ENCODE measurements around the gene IL7R.

IL7R gene, protein sequence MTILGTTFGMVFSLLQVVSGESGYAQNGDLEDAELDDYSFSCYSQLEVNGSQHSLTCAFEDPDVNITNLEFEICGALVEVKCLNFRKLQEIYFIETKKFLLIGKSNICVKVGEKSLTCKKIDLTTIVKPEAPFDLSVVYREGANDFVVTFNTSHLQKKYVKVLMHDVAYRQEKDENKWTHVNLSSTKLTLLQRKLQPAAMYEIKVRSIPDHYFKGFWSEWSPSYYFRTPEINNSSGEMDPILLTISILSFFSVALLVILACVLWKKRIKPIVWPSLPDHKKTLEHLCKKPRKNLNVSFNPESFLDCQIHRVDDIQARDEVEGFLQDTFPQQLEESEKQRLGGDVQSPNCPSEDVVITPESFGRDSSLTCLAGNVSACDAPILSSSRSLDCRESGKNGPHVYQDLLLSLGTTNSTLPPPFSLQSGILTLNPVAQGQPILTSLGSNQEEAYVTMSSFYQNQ

DNA sequence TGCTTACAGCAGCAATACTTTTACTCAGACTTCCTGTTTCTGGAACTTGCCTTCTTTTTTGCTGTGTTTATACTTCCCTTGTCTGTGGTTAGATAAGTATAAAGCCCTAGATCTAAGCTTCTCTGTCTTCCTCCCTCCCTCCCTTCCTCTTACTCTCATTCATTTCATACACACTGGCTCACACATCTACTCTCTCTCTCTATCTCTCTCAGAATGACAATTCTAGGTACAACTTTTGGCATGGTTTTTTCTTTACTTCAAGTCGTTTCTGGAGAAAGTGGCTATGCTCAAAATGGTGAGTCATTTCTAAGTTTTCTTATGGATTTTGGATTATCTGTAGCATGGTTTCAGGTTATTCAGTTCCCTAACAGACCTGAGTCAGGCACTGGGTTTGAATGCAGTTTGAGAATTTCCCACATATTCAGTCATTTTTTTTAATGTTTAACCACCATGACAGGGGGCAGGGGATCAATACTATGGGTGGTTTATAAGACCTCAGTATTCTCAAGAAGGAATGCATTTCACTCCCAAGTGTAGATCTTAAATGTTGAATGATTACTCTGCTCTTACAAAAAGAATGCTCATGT, at the start of gene IL7R:
TSS of gene IL7R (plus strand) at position 127 of the 587 bp plus-strand sequence. CDS start at position 214, 87 bp downstream.
- Histone ChIP-seq H3K4me3 (ENCODE audit: low read depth in 1 of 2, low read length in 2 of 2) (no peak within 1 kb of the TSS), H3K9me3 (ENCODE audit: low read length) (no peaks in the 10 kb centered on the region), H3K27ac (ENCODE audit: low read depth, low read length) (no peak within 1 kb of the TSS), H3K27me3 (ENCODE audit: control insufficient read depth in 1 of 2, insufficient read depth in 2 of 2, low read length in 2 of 2) (no peaks in the 10 kb centered on the region), H3K36me3 (ENCODE audit: insufficient read depth, low read length) (no peaks in the 10 kb centered on the region), H3K4me1 (ENCODE audit: insufficient read depth, low read length) (no peaks in the 10 kb centered on the region), H3K9ac (ENCODE audit: low read length) (no peak within 1 kb of the TSS)

DNA sequence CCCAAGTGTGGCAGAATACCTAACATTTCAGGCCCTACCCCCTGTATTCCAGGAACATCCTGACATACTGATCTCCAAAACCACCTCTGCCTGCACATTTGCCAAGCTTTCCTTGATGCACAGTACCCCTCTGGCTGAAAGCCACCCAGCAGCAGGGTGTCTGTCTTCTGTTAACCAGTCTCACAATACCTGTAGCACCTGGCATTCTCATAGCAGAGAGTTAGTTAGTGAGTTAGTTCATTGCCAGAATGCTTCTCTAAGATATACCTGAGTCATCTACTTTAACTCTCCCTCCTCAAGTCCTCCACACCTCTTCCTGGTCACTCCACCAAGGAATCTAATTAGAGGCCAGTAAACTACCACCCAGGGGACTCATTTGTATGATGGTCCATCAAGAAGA, 46.1 kb upstream of the IL7R start:
- Histone ChIP-seq H3K9me3 (ENCODE audit: low read length) (no peaks in the 10 kb centered on the region), H3K9ac (ENCODE audit: low read length) (no peak overlapping the region), H3K4me1 (ENCODE audit: insufficient read depth, low read length) (no peaks in the 10 kb centered on the region), H3K27me3 (ENCODE audit: control insufficient read depth in 1 of 2, insufficient read depth in 2 of 2, low read length in 2 of 2) (no peaks in the 10 kb centered on the region), H3K27ac (ENCODE audit: low read depth, low read length) (no peak overlapping the region), H3K36me3 (ENCODE audit: insufficient read depth, low read length) (no peaks in the 10 kb centered on the region), H3K4me3 (ENCODE audit: low read depth in 1 of 2, low read length in 2 of 2) (no peak overlapping the region)

DNA sequence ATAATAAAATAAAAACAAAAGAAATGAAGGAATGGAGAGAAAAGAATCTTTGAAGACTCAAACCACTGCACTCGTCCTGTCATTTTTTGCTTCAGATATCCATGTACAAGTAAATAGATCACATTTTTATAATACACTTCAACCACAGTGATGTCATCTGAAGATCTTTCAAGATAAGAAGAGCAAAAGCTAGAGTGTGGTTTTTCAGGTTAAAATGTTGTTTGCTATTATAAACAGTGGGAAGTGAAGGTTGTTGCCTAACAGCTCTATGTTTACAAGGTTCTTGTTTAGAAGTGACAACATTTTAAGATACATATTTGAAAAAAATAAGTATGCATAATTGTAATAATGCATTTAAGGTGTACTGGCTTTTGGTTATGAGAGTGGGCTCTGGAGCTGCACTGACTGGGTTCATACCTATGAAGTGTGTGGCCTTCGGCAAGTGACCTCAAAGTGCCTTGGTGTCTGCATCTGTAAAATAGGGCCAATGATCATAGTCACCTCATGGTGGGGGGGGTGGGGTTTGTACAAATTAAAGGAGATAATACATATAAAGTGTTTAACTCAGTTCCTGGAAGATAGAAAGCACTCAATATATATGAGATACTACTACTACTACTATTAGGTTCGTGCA, 45.5 kb upstream of the IL7R start:
- Histone ChIP-seq H3K27me3 (ENCODE audit: control insufficient read depth in 1 of 2, insufficient read depth in 2 of 2, low read length in 2 of 2) (no peaks in the 10 kb centered on the region), H3K36me3 (ENCODE audit: insufficient read depth, low read length) (no peaks in the 10 kb centered on the region), H3K9ac (ENCODE audit: low read length) (no peak overlapping the region), H3K27ac (ENCODE audit: low read depth, low read length) (no peak overlapping the region), H3K4me3 (ENCODE audit: low read depth in 1 of 2, low read length in 2 of 2) (no peak overlapping the region), H3K9me3 (ENCODE audit: low read length) (no peaks in the 10 kb centered on the region), H3K4me1 (ENCODE audit: insufficient read depth, low read length) (no peaks in the 10 kb centered on the region)

DNA sequence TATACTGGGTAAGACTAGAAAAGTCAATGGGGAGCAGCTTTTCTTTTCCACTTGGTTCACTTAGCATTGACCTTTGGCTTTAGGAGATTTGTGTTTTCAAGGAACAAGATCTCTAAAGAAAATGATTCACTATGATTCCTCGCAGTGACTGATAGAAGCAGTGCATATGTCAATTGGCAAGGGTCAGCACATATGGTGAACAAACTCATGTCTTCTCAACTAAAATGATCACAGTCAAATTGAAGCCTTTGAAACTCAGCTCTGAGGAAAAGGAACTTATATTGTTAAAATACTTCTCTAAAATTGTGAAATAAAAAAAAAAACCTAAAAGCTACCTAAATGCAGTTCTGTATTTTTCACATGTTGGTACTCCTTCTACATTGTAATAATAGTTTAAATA, 43.2 kb upstream of the IL7R start:
- Histone ChIP-seq H3K9me3 (ENCODE audit: low read length) (no peaks in the 10 kb centered on the region), H3K27me3 (ENCODE audit: control insufficient read depth in 1 of 2, insufficient read depth in 2 of 2, low read length in 2 of 2) (no peaks in the 10 kb centered on the region), H3K4me1 (ENCODE audit: insufficient read depth, low read length) (no peaks in the 10 kb centered on the region), H3K9ac (ENCODE audit: low read length) (no peak overlapping the region), H3K36me3 (ENCODE audit: insufficient read depth, low read length) (no peaks in the 10 kb centered on the region), H3K27ac (ENCODE audit: low read depth, low read length) (no peak overlapping the region), H3K4me3 (ENCODE audit: low read depth in 1 of 2, low read length in 2 of 2) (no peak overlapping the region)

DNA sequence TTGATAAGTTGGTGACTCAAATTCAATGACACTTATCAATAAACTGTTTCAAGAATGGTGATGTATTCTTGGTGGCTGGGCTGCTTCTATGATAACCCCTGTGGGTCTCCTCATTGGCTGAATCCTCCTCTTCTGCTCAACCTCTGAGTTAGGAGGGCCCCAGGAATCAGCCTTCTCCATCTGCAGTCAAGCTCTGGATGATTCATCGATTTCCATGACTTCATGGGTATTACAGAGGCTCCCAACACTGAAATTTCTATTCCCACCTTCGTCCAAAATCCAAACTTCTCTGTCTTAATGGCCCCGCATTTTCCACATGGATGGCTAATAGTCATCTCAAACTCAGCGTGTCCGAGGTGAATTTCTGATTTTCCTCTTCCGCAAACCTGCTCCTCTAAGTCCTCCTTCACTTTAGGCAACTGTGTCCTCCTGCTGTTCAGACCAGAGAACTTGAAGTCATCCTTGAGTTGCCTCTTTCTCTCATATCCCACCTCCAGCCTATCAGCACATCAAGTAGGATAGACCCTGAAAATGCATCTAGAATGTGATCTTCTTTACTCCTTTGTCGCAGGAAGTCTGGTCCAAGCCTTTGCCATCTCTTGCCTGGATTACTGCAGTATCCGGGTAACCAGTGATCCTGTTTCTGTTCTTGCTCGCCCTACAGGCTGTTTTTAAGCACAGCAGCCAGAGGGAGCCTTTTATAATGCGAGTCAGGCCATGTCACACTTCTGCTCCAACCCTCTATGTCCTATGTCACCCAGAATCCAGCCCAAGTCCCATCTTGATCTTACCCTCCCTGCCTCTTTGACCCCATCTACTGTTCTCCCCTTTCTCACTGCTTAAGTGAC, 41.4 kb upstream of the IL7R start:
- Histone ChIP-seq H3K27ac (ENCODE audit: low read depth, low read length) (no peak overlapping the region), H3K9me3 (ENCODE audit: low read length) (no peaks in the 10 kb centered on the region), H3K9ac (ENCODE audit: low read length) (no peak overlapping the region), H3K27me3 (ENCODE audit: control insufficient read depth in 1 of 2, insufficient read depth in 2 of 2, low read length in 2 of 2) (no peaks in the 10 kb centered on the region), H3K4me1 (ENCODE audit: insufficient read depth, low read length) (no peaks in the 10 kb centered on the region), H3K4me3 (ENCODE audit: low read depth in 1 of 2, low read length in 2 of 2) (no peak overlapping the region), H3K36me3 (ENCODE audit: insufficient read depth, low read length) (no peaks in the 10 kb centered on the region)

DNA sequence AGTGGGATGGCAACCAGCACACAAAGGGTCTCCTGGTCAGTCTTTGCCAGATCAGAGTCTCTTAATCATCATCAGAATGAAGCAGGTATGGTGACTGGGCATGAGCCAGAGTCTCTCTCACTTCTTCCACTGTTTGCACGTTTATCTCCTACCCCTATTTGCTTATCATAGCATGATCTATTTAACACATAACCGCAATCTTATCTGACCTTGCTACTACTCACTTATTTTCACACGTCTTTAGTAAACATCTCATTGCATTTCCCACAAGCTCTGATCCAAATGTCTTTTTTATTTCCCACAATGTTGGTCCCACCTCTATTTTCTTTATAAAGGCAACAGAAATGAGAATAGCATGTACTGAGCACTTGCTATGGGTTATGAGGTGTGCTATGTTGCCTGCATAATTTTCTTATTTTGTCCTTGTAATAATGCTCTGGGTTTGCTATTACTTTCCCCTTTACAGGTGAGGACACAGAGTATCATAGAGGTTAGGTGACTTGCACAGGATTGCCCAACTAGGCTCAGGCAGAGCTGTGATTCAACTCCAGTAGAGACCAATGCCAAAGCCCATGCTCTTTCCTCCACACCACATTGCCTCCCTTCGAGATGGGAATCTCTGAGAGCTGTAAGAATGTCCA, 39.7 kb upstream of the IL7R start:
- no peaks in the 10 kb centered on the region for H3K27me3 ChIP-seq (ENCODE audit: control insufficient read depth in 1 of 2, insufficient read depth in 2 of 2, low read length in 2 of 2)
- H3K36me3 ChIP-seq (ENCODE audit: insufficient read depth, low read length) = no peaks in the 10 kb centered on the region
- H3K9me3 ChIP-seq (ENCODE audit: low read length) = no peaks in the 10 kb centered on the region
- H3K4me1 ChIP-seq (ENCODE audit: insufficient read depth, low read length) = no peaks in the 10 kb centered on the region
- no peak overlapping the region for H3K9ac ChIP-seq (ENCODE audit: low read length)
- no peak overlapping the region for H3K4me3 ChIP-seq (ENCODE audit: low read depth in 1 of 2, low read length in 2 of 2)
- H3K27ac ChIP-seq (ENCODE audit: low read depth, low read length) = no peak overlapping the region

DNA sequence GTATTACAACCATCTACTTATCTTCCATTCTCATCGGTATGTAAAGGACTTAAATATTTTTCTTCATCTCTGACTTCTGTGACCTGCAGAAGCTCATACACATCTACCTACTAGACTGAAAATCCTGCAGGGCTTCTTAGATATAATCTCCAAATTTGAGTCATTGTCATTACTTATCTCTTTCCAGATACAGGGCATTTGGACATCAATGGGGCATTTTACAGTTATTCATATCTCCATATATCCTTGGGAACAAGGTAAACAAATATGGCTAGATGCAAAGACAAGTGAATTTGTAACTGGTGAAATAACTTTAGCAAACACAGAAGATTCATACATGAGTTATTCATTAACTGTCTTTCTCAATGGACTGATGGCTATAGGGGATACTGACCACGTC, 37.7 kb upstream of the IL7R start:
- Histone ChIP-seq H3K27me3 (ENCODE audit: control insufficient read depth in 1 of 2, insufficient read depth in 2 of 2, low read length in 2 of 2) (no peaks in the 10 kb centered on the region), H3K4me1 (ENCODE audit: insufficient read depth, low read length) (no peaks in the 10 kb centered on the region), H3K36me3 (ENCODE audit: insufficient read depth, low read length) (no peaks in the 10 kb centered on the region), H3K9ac (ENCODE audit: low read length) (no peak overlapping the region), H3K9me3 (ENCODE audit: low read length) (no peaks in the 10 kb centered on the region), H3K4me3 (ENCODE audit: low read depth in 1 of 2, low read length in 2 of 2) (no peak overlapping the region), H3K27ac (ENCODE audit: low read depth, low read length) (no peak overlapping the region)

DNA sequence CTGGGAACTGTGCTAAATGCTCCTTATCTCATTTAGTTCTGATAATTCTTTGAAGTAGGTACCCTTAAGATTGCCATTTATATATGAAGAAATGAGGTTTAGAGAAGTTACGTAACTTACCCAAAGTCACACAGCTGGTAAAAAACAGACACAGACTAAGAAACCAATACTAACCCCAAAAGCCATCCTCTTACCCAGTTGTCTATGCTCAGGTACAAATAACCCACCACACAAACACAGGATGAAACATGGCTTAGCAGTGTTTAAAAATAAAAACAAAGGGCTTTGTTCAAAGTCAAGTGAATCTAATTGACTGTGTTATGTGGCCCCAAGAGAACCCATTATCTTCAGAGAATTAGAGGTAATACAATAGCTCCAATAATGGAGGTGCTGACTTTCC, 37.0 kb upstream of the IL7R start:
- Histone ChIP-seq H3K4me3 (ENCODE audit: low read depth in 1 of 2, low read length in 2 of 2) (no peak overlapping the region), H3K36me3 (ENCODE audit: insufficient read depth, low read length) (no peaks in the 10 kb centered on the region), H3K9ac (ENCODE audit: low read length) (no peak overlapping the region), H3K9me3 (ENCODE audit: low read length) (no peaks in the 10 kb centered on the region), H3K27me3 (ENCODE audit: control insufficient read depth in 1 of 2, insufficient read depth in 2 of 2, low read length in 2 of 2) (no peaks in the 10 kb centered on the region), H3K27ac (ENCODE audit: low read depth, low read length) (no peak overlapping the region), H3K4me1 (ENCODE audit: insufficient read depth, low read length) (no peaks in the 10 kb centered on the region)

DNA sequence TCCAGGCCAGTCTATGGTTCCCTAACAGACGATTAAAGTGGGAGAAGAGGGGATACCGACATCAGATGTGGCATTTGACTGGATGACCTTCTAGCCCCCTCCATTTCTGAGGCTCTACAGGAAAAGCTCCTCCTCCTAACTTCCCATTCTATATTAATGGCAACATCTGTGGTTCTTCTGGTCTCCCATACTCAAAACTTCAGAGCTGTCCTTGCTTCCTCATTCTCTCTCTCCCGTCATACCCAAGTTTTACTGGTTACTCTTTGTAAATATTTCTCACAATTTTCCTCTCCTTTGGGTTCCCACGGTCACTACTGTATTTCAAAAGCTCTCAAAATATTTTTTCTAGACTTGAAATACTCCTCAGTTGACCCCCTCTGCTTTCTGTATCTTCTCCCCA, 36.0 kb upstream of the IL7R start:
- Histone ChIP-seq H3K9me3 (ENCODE audit: low read length) (no peaks in the 10 kb centered on the region), H3K27me3 (ENCODE audit: control insufficient read depth in 1 of 2, insufficient read depth in 2 of 2, low read length in 2 of 2) (no peaks in the 10 kb centered on the region), H3K4me1 (ENCODE audit: insufficient read depth, low read length) (no peaks in the 10 kb centered on the region), H3K27ac (ENCODE audit: low read depth, low read length) (no peak overlapping the region), H3K36me3 (ENCODE audit: insufficient read depth, low read length) (no peaks in the 10 kb centered on the region), H3K4me3 (ENCODE audit: low read depth in 1 of 2, low read length in 2 of 2) (no peak overlapping the region), H3K9ac (ENCODE audit: low read length) (no peak overlapping the region)

DNA sequence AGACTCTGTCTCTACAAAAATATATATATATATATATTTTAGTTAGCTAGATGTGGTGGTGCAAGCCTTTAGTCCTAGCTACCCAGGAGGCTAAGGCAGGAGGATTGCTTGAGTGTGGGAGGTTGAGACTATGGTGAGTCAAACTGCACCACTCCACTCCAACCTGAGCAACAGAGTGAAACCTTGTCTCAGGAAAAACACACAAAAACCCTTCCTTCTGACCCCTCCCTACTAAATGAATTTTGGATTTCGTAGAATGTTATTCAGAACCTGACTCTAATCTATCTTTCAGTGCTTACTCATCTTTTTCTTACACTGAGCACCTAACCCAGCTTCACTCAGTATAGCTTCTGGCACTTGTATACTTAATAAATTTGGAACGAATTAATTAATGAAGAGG, 35.2 kb upstream of the IL7R start:
- Histone ChIP-seq H3K4me1 (ENCODE audit: insufficient read depth, low read length) (no peaks in the 10 kb centered on the region), H3K9me3 (ENCODE audit: low read length) (no peaks in the 10 kb centered on the region), H3K27ac (ENCODE audit: low read depth, low read length) (no peak overlapping the region), H3K9ac (ENCODE audit: low read length) (no peak overlapping the region), H3K27me3 (ENCODE audit: control insufficient read depth in 1 of 2, insufficient read depth in 2 of 2, low read length in 2 of 2) (no peaks in the 10 kb centered on the region), H3K36me3 (ENCODE audit: insufficient read depth, low read length) (no peaks in the 10 kb centered on the region), H3K4me3 (ENCODE audit: low read depth in 1 of 2, low read length in 2 of 2) (no peak overlapping the region)

DNA sequence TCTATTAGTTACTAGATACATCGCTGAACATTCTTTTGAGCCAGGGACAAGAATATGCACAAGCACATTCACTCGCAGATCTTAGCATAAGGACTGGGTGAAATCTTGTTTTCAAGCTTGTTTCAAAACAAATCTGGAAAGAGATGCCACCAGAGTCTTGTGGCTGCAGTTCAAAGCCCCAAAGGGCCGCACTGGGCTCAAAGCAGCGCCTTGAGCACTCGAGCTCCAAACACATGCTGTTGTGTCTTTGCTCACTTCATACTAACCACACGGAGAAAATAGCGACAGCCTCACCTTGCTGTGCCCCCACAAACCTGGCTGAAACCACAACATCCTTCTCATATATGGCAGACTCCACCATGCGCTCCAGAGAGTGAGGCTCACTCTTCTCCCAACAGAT, 34.2 kb upstream of the IL7R start:
- H3K9me3 ChIP-seq (ENCODE audit: low read length) = no peaks in the 10 kb centered on the region
- no peak overlapping the region for H3K27ac ChIP-seq (ENCODE audit: low read depth, low read length)
- H3K27me3 ChIP-seq (ENCODE audit: control insufficient read depth in 1 of 2, insufficient read depth in 2 of 2, low read length in 2 of 2) = no peaks in the 10 kb centered on the region
- no peak overlapping the region for H3K9ac ChIP-seq (ENCODE audit: low read length)
- no peaks in the 10 kb centered on the region for H3K4me1 ChIP-seq (ENCODE audit: insufficient read depth, low read length)
- H3K4me3 ChIP-seq (ENCODE audit: low read depth in 1 of 2, low read length in 2 of 2) = no peak overlapping the region
- H3K36me3 ChIP-seq (ENCODE audit: insufficient read depth, low read length) = no peaks in the 10 kb centered on the region

All from muscle layer of colon (tissue), 2 donors.